Kidney epithelial cell (primary cell): ENCODE data around the gene JAK1. TPM values are rescaled to one million over a fixed set of nuclear protein-coding genes. Genes with fewer than 3 reads are reported as not detected.

ENCODE experiments used
- DNase-seq: peaks from one replicate; pipeline ENCODE4 v3.0.0-alpha.2; 2010; ENCODE audit warnings: low read depth
- H3K27me3 ChIP-seq: 2 replicates; pipeline ENCODE4 v1.6.0; 2011; ENCODE audit warnings: low read length; ENCODE audit not compliant: control insufficient read depth, insufficient read depth
- H3K36me3 ChIP-seq: 2 replicates; pipeline ENCODE4 v1.5.1; 2011; ENCODE audit warnings: low read length; ENCODE audit not compliant: control insufficient read depth, insufficient read depth
- H3K4me3 ChIP-seq: 2 replicates; pipeline ENCODE4 v1.5.1; 2011; ENCODE audit warnings: low read depth, mild to moderate bottlenecking, control low read depth, low read length
- CTCF ChIP-seq: IDR thresholded peaks from 2 replicates; pipeline ENCODE4 v1.5.1; 2011; ENCODE audit warnings: mild to moderate bottlenecking, moderate library complexity, low read length, control low read depth, inconsistent platforms; ENCODE audit not compliant: insufficient read depth, poor library complexity, severe bottlenecking
- total RNA-seq: library from RNA; depleted of rRNA; stranded (reverse); fragments of >200 nt; gene quantifications from 2 replicates; pipeline ENCODE4 v1.2.3, GENCODE V29; 2015

Gene JAK1
- total RNA-seq, 1 donor from 2014 or later, result 138 TPM

- no peak for DNase-seq
- Histone ChIP-seq H3K4me3 (no peak overlapping the region), H3K36me3 (no peaks in the 10 kb centered on the region), H3K27me3 (no peaks in the 10 kb centered on the region)
- TF ChIP-seq CTCF, result no peak
Observed at GRCh38 chr1:64900916-64901315, 65.4 kb downstream of the JAK1 start.

GRCh38 chr1:64898107-64898861, 68.1 kb downstream of the JAK1 start:
- Histone ChIP-seq H3K36me3 (no peaks in the 10 kb centered on the region), H3K27me3 (no peaks in the 10 kb centered on the region), H3K4me3 (no peak overlapping the region)
- TF ChIP-seq CTCF, result no peak
- peak; percentile 99 for DNase-seq

- no peak for TF ChIP-seq CTCF
- H3K4me3 ChIP-seq, result no peak overlapping the region
- no peaks in the 10 kb centered on the region for H3K36me3 ChIP-seq
- no peak for DNase-seq
- H3K27me3 ChIP-seq, result no peaks in the 10 kb centered on the region
Observed at GRCh38 chr1:64896551-64896950, 69.8 kb downstream of the JAK1 start.

GRCh38 chr1:64895500-64895899, 70.8 kb downstream of the JAK1 start:
- no peak overlapping the region for H3K4me3 ChIP-seq
- DNase-seq, result no peak
- no peaks in the 10 kb centered on the region for H3K36me3 ChIP-seq
- H3K27me3 ChIP-seq, result no peaks in the 10 kb centered on the region
- no peak for TF ChIP-seq CTCF

GRCh38 chr1:64894438-64895196, 71.7 kb downstream of the JAK1 start:
- no peak for TF ChIP-seq CTCF
- Histone ChIP-seq H3K36me3 (no peaks in the 10 kb centered on the region), H3K27me3 (no peaks in the 10 kb centered on the region), H3K4me3 (no peak overlapping the region)
- no peak for DNase-seq
